Measurements from ENCODE around the gene MYADML2.

DNA sequence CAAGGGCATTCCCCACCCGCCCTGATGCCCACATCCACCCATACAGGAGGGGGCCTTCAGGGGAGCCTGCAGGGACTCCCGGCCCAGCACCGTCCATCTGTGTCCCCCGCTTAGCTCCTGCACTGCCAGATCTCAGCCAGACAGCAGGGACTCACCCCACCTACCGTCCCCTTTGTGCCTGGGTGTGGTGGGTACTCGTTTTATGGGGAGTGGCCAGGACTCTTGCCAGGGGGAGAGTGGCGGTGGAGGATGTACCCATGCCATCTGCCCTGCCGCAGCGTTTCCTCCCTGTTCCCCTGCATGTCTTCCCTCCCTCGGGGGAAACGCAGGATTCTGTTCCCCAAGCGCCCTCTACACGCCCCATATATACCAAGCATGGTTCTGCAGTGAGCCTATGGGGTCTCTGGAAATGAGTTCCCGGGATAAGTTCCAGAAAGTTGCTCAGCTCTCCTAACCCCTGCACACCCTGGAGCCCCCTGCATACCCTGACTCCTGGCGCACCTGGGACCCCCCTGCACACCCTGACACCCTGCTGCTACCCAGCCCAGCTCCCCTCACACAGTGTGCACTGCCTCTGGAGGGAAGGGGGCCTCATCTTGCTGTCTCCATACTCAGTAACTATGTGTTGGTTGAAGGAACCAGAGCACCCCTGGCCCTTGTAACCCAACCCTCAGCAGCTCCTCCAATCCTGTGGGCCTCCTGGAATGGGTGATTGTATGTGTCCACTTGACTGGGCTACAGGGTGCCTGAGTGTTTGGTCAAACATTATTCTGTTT lies 15.3 kb downstream of the MYADML2 start:
- no peak for TF ChIP-seq CREB1 (IDR thresholded peaks at IDR 0.05; ENCODE audit: low read depth)
- TF ChIP-seq CEBPB (IDR thresholded peaks at IDR 0.05), result no peak
- TF ChIP-seq, protein P1, sequence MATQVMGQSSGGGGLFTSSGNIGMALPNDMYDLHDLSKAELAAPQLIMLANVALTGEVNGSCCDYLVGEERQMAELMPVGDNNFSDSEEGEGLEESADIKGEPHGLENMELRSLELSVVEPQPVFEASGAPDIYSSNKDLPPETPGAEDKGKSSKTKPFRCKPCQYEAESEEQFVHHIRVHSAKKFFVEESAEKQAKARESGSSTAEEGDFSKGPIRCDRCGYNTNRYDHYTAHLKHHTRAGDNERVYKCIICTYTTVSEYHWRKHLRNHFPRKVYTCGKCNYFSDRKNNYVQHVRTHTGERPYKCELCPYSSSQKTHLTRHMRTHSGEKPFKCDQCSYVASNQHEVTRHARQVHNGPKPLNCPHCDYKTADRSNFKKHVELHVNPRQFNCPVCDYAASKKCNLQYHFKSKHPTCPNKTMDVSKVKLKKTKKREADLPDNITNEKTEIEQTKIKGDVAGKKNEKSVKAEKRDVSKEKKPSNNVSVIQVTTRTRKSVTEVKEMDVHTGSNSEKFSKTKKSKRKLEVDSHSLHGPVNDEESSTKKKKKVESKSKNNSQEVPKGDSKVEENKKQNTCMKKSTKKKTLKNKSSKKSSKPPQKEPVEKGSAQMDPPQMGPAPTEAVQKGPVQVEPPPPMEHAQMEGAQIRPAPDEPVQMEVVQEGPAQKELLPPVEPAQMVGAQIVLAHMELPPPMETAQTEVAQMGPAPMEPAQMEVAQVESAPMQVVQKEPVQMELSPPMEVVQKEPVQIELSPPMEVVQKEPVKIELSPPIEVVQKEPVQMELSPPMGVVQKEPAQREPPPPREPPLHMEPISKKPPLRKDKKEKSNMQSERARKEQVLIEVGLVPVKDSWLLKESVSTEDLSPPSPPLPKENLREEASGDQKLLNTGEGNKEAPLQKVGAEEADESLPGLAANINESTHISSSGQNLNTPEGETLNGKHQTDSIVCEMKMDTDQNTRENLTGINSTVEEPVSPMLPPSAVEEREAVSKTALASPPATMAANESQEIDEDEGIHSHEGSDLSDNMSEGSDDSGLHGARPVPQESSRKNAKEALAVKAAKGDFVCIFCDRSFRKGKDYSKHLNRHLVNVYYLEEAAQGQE (IDR thresholded peaks at IDR 0.05; ENCODE audit: low read depth), result no peak
- TF ChIP-seq TEAD4 (IDR thresholded peaks at IDR 0.05), result no peak
- TF ChIP-seq TAF1 (IDR thresholded peaks at IDR 0.05; ENCODE audit: low read depth), result no peak
- no peak for TF ChIP-seq TCF12 (IDR thresholded peaks at IDR 0.05; ENCODE audit: low read depth)
- no peak for TF ChIP-seq RAD21 (IDR thresholded peaks at IDR 0.05; ENCODE audit: low read depth)
- no peak for TF ChIP-seq ZBTB7A (IDR thresholded peaks at IDR 0.05; ENCODE audit: low read depth)
- no peak for TF ChIP-seq MAX (IDR thresholded peaks at IDR 0.05)
- no peak for TF ChIP-seq EGR1 (IDR thresholded peaks at IDR 0.05)
